GM18508 (cell line): ENCODE data around the gene JAK2.
"Not testable (repeated sequence)": the region's sequence is repeated elsewhere in the genome, so short reads cannot be mapped to it uniquely, and the experiment has no call there.

Experiments
- ATAC-seq: cut with Tn5 transposase; IDR thresholded peaks from one replicate; pipeline ENCODE4 v1.9.1; 2021; ENCODE audit warnings: moderate number of reproducible peaks; ENCODE audit not compliant: insufficient read depth, unreplicated experiment

Gene JAK2

DNA sequence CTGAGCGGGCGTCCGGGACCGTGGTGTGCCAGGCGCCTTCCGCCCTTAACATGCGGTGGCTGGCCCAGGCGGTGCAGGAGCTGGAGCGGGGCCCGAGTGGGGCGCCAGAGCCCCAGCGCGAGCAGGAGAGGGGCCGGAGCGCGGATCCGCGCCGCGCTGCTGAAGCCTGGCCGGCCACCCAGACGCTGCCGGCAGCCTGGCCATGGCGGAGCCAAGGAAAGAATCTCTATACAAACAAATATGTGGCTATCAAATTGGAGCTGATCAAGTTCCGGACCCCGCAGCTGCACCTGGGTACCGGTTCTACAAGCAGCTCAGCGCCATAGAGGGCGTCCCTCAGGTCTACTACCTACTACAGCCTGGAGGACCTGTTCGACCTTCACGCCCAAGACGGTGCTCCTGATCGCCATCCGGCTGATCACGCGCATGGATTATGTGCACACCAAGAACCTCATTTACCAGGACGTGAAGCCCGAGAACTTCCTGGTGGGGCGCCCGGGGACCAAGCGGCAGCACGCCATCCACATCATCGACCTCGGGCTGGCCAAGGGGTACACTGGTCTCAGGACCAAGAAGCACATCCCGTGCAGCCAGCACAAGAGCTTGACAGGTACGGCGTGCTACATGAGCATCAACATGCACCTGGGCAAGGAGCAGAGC is 55.8 kb downstream of the JAK2 start:
- ATAC-seq = no peak

DNA sequence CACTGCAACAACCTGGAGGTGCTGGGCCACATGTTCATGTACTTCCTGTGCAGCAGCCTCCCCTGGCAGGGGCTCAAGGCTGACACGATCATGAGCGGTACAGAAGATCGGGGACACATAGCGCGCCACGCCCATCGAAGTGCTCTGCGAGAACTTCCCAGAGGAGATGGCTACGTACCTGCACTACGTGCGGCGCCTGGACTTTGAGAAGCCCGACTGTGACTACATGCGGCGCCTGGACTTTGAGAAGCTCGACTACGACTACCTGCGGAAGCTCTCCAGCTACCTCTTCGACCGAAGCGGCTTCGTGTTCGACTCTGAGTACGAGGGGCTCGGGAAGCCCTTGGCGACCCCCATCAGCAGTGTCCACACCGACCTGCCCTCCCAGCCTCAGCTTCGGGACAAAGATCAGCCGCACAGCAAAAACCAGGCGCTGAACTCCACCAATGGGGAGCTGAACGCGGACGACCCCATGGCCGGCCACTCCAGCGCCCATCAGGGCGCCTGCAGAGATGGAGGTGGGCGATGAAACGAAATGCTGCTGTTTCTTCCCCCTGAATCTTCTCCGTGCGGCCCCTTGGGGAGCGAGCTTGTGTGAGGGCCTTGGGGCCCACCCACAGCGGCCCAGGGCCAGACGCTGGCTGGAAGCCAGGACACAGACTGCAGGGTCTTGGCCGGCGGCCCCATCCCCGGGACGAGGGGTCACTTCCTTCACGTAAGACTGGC is 56.5 kb downstream of the JAK2 start:
- ATAC-seq = no peak

DNA sequence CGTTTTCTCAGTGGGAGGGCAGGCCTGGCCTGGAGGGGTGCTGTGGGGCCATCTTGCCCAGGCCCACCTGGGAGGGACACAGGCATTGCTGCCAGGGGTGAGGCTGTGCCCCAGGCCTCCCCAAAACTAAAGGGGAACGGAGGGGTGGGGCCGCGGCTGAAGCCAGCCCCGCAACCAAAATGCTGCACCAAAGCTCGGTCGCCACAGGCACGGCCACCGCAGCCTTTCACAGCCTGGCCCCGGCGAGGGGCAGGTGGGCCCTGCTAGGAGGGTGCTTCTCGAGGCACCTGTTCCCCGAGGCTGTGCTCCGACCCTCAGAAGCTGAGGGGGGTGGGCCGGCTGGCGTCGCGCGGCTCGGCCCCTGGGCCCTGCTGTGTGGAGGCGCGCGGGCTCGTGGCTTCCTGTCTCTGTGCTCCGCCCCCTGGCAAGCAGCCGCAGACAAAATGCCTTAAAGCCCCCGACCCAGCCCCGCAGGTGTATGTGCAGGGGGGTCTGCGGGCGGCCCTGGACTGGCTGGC is 57.6 kb downstream of the JAK2 start:
- ATAC-seq = no peak

GRCh38 chr9:5043381-5043780 is 58.3 kb downstream of the JAK2 start:
- ATAC-seq = no peak

DNA sequence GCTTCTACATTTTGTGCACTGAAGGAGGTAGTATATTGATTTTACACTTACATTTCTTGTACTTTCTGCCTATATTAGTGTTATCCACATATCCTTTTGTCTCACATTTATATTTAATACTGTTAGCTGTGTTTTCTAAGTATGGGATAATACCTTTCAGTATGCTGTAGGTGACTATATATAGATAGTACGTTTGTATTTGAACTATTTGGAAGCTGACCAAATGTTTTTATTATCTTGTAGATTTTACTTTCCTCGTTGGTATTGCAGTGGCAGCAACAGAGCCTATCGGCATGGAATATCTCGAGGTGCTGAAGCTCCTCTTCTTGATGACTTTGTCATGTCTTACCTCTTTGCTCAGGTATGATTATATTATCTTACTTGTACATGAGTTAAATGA is 59.1 kb downstream of the JAK2 start:
- no peak for ATAC-seq

- ATAC-seq = no peak
Measured at GRCh38 chr9:5052838-5053237, 67.8 kb downstream of the JAK2 start.

DNA sequence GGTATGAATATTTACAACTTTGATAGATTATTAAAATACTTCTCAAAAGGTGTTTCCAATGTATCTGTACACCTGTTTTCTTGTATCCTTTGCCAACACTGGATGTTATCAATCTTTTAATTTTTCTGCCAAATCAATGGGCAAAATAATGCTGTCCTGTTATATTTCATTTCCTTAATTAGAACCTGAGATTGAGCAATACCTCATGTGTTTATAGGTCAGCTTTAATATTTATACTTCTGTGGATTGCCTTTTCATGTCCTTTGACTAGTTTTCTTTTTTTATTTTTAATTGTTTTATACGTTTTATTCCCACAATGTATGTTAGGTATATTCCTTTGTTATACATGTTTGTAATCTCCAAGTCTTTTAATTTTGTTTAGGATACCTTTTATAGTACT is 77.6 kb downstream of the JAK2 start:
- ATAC-seq = no peak

DNA sequence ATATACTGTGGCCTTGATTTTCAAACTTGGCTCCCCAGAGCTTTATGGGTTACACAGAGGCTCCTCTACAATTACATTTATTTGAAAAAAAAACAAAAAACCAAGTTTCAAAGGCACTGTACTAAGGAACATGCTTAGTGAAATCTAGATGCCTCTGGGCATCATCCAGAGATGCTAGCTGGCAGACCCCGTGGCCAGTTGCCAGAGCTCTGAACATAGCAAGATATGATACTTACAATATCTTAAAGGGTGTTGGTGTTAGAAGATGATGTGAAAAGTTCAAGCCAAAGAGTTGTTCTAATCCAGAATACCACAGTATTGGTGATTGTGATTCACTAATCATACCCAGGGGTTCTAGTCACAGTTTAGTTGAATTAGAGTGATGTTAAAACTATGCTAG is 87.8 kb downstream of the JAK2 start:
- ATAC-seq = no peak

GRCh38 chr9:5073701-5074100 is 88.6 kb downstream of the JAK2 start:
- ATAC-seq = no peak

DNA sequence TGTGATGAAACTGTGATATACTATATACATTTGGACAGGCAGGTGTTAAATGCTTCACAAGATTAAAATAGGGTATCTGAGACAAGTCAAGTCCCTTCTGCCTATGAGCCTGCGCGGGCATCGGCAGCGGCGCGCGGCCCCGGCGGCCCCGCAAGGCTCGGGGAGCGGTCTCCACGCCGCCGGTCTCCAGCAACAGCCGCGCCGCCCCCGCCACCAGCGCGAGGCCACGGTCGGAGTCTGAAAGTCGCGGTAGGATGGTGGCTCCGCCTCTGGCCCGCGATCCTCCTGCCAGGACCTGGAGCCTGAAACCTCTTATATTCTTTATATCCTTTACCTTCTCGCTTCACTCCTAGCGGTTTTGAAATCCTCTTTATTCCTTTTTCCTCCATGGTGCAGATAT is 100.9 kb downstream of the JAK2 start:
- ATAC-seq = no peak

- ATAC-seq = no peak
Measured at GRCh38 chr9:5089737-5090136, 104.7 kb downstream of the JAK2 start.

DNA sequence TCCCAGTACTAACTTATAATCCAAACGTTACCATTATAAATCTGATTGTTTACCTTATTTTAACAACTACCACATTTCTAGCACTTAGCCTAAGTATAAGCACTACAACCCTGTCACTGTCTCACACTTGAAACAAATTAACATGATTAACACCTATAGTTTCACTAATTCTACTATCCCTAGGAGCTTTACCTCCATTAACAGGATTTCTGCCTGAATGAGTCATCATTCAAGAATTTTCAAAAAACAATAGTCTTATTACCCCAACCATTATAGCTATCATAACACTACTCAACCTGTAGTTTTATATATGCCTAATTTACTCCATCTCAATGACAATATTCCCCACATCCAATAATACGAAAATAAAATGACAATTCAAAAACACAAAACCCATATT is 110.7 kb downstream of the JAK2 start:
- no peak for ATAC-seq

- ATAC-seq = no peak
Measured at GRCh38 chr9:5099466-5099865, 114.4 kb downstream of the JAK2 start.

GRCh38 chr9:5101127-5101526 is 116.1 kb downstream of the JAK2 start:
- not testable (repeated sequence) for ATAC-seq

DNA sequence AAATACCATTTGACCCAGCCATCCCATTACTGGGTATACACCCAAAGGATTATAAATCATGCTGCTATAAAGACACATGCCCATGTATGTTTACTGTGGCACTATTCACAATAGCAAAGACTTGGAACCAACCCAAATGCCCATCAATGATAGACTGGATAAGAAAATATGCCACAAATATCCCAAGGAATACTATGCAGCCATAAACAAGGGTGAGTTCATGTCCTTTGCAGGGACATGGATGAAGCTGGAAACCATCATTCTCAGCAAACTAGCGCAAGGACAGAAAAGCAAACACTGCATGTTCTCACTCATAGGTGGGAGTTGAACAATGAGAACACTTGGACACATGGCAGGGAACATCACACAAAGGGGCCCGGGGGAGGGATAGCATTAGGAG is 121.4 kb downstream of the JAK2 start:
- ATAC-seq = not testable (repeated sequence)

DNA sequence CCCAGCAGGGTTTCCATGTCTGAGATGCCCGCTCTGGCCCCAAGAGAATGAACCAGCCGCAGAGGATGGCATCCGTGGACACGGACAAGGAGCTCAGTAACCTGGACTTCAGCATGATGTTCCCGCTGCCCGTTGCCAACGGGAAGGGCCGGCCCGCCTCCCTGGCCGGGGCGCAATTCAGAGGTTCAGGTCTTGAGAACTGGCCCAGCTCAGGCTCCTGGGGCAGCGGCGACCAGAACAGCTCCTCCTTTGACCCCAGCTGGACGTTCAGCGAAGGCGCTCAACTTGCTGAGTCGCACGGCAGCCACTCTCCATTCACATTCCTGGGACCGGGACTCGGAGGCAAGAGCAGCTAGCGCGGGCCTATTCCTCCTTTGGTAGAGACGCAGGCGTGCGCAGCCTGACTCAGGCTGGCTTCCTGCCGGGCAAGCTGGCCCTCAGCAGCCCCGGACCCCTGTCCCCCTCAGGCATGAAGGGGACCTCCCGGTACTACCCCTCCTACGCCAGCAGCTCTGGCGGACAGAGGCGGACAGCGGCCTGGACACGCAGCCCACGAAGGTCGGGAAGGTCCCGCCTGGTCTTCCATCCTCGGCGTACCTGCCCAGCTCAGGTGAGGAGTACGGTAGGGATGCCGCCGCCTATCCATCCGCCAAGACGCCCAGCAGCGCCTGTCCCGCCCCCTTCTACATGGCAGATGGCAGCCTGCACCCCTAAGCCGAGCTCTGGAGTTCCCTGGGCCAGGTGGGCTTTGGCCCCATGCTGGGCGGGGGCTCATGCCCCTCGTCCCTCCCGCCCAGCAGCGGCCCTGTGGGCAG is 126.0 kb downstream of the JAK2 start:
- no peak for ATAC-seq

- ATAC-seq = no peak
Measured at GRCh38 chr9:5111696-5112095, 126.6 kb downstream of the JAK2 start.

GRCh38 chr9:5112109-5112592 is 127.1 kb downstream of the JAK2 start:
- ATAC-seq = no peak

DNA sequence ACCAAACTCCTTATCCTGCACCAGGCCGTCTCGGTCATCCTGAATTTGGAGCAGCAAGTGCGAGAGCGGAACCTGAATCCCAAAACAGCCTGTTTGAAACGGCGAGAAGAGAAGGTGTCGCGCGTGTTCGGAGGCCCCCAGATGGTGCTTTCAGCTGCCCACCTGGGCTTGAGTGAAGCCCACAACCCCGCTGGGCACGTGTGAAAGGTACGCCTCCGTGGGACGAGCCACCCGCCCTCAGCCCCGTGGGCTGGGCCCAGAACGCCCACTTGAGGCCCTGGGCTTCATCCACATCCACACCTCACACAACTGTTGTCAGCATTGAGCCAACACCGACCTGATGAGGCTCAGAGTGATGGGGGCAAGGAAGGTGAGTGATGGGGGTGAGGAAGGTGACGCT is 127.6 kb downstream of the JAK2 start:
- no peak for ATAC-seq

GRCh38 chr9:5113523-5113922 is 128.5 kb downstream of the JAK2 start:
- ATAC-seq = no peak
